ENCODE data around the gene DYNC2I2. TPM values are rescaled to one million over a fixed set of nuclear protein-coding genes. Genes with fewer than 3 reads are reported as not detected.
A peak's percentile ranks its signal among the peaks of the same experiment; 100 is the strongest.

The DYNC2I2 gene
- total and polyA plus RNA-seq, 2 donors (not counting 3 experiments of a cell fraction or from before 2014, with no cell fraction given) = 73.6 to 82.6 TPM

DNA sequence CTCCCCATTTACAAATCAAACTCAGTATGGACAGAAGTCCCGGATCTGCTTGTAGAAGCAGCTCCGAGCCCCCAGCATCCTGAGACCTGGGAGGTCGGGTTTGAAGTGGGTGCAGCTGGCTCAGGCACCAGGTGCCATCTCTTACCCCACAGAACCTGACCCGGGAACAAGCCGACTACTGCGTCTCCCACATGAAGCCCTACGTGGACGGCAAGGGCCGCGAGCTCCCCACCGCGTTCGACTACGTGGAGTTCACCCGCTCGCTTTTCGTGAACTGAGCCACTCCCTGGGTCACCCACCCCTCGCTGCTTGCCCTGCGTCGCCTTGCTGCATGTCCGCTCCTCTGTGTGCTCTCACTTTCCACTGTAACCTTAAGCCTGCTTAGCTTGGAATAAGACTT, 23.6 kb downstream of the DYNC2I2 start:
- intact Hi-C loops (cut with micrococcal nuclease) = no loop called here
- H3K9me3 ChIP-seq (replicated peaks; ENCODE audit: control insufficient read depth, insufficient read depth, low read length) = no peaks in the 10 kb centered on the region
- H3K4me3 ChIP-seq (replicated peaks in 1 of 3; ENCODE audit: insufficient read depth in 1 of 3, low read depth in 1 of 3, low read length in 3 of 3) = no peak overlapping the region
- H3K79me2 ChIP-seq (ENCODE audit: control insufficient read depth, insufficient read depth, low read length) = no peaks in the 10 kb centered on the region
- no peak for TF ChIP-seq POLR2A (IDR thresholded peaks at IDR 0.05; ENCODE audit: low read depth, low read length)
- no peak for TF ChIP-seq GATA2 (IDR thresholded peaks at IDR 0.05; ENCODE audit: insufficient read depth, insufficient read length, low read depth, low read length)
- TF ChIP-seq MYC (IDR thresholded peaks at IDR 0.05; ENCODE audit: low read depth, low read length) = no peak
- TF ChIP-seq POLR2AphosphoS5 (IDR thresholded peaks at IDR 0.05; ENCODE audit: insufficient read depth, low read depth, low read length) = no peak
- TF ChIP-seq, protein P1, sequence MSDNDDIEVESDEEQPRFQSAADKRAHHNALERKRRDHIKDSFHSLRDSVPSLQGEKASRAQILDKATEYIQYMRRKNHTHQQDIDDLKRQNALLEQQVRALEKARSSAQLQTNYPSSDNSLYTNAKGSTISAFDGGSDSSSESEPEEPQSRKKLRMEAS (IDR thresholded peaks at IDR 0.05; ENCODE audit: insufficient read depth, insufficient read length) = no peak
- ChIA-PET CTCF (interaction anchor here (1.0 to 1.4 kb wide), 4 partner anchors 8 to 194 kb away, joined by 3 to 4 read pairs (median 4); no protein-coding TSS in a partner anchor), POLR2A (no interaction called here)
- no peaks in the 10 kb centered on the region for H3K9me1 ChIP-seq (replicated peaks; ENCODE audit: control insufficient read depth, extremely low read depth, insufficient read depth, low read length)
- H2AFZ ChIP-seq (ENCODE audit: low read depth, low read length) = no peak overlapping the region
- FAIRE-seq = no peak
- no peak overlapping the region for H3K27ac ChIP-seq (ENCODE audit: insufficient read depth, low read depth, low read length)
- peaks cover 30 to 57% of the 10 kb centered on the region in 2 experiments for H3K36me3 ChIP-seq (ENCODE audit: control insufficient read depth in 2 of 2, extremely low read depth in 1 of 2, insufficient read depth in 2 of 2, low read length in 2 of 2)
- H3K27me3 ChIP-seq (ENCODE audit: control insufficient read depth in 2 of 2, insufficient read depth in 2 of 2, low read length in 2 of 2) = no peaks in the 10 kb centered on the region
- peaks cover 11% of the 10 kb centered on the region for H3K4me1 ChIP-seq (ENCODE audit: control insufficient read depth, extremely low read depth, insufficient read depth, low read length)
- H3K4me2 ChIP-seq (ENCODE audit: insufficient read depth, low read length) = no peak overlapping the region
- no TSS peak for BruUV-seq (replicated peaks)
- H4K20me1 ChIP-seq (replicated peaks; ENCODE audit: control insufficient read depth, extremely low read depth, insufficient read depth, low read length) = no peaks in the 10 kb centered on the region
- dilution Hi-C loops (cut with MboI; ENCODE audit: extremely low pct_ligation_motif_present, low sequenced_read_pairs) = no loop called here
- no peak overlapping the region for H3K9ac ChIP-seq (replicated peaks; ENCODE audit: extremely low read depth, insufficient read depth, low read length)
- no peak for DNase-seq (ENCODE audit: low read depth, low spot score)

DNA sequence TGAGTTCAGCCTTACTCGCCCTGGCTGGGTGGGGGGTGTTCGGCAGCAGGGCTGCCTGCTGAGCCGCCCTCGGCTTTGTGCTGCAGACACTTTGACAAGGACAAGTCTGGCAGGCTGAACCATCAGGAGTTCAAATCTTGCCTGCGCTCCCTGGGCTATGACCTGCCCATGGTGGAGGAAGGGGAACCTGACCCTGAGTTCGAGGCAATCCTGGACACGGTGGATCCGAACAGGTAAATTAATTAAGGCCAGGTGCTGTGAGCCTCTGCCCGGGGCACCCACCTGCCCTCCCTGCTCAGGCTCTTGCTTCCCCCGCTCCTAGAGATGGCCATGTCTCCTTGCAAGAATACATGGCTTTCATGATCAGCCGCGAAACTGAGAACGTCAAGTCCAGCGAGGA, 24.2 kb downstream of the DYNC2I2 start:
- FAIRE-seq (no peak), DNase-seq (ENCODE audit: low read depth, low spot score) (no peak)
- intact Hi-C loops (cut with micrococcal nuclease) = no loop called here
- ChIA-PET CTCF (interaction anchor here (1.3 kb wide), 1 partner anchor 194 kb away, joined by 4 read pairs; no protein-coding TSS in a partner anchor), POLR2A (no interaction called here)
- Histone ChIP-seq H3K4me2 (ENCODE audit: insufficient read depth, low read length) (no peak overlapping the region), H3K9me3 (replicated peaks; ENCODE audit: control insufficient read depth, insufficient read depth, low read length) (no peaks in the 10 kb centered on the region), H2AFZ (ENCODE audit: low read depth, low read length) (no peak overlapping the region), H3K4me1 (ENCODE audit: control insufficient read depth, extremely low read depth, insufficient read depth, low read length) (peaks cover 11% of the 10 kb centered on the region), H3K9ac (replicated peaks; ENCODE audit: extremely low read depth, insufficient read depth, low read length) (no peak overlapping the region), H3K79me2 (ENCODE audit: control insufficient read depth, insufficient read depth, low read length) (no peaks in the 10 kb centered on the region), H3K9me1 (replicated peaks; ENCODE audit: control insufficient read depth, extremely low read depth, insufficient read depth, low read length) (no peaks in the 10 kb centered on the region), H3K27me3 (ENCODE audit: control insufficient read depth in 2 of 2, insufficient read depth in 2 of 2, low read length in 2 of 2) (no peaks in the 10 kb centered on the region), H4K20me1 (replicated peaks; ENCODE audit: control insufficient read depth, extremely low read depth, insufficient read depth, low read length) (no peaks in the 10 kb centered on the region), H3K36me3 (ENCODE audit: control insufficient read depth in 2 of 2, extremely low read depth in 1 of 2, insufficient read depth in 2 of 2, low read length in 2 of 2) (peaks cover 35 to 63% of the 10 kb centered on the region in 2 experiments), H3K4me3 (replicated peaks in 1 of 3; ENCODE audit: insufficient read depth in 1 of 3, low read depth in 1 of 3, low read length in 3 of 3) (no peak overlapping the region), H3K27ac (ENCODE audit: insufficient read depth, low read depth, low read length) (no peak overlapping the region)
- BruUV-seq (replicated peaks) = TSS peak; percentile 87
- dilution Hi-C loops (cut with MboI; ENCODE audit: extremely low pct_ligation_motif_present, low sequenced_read_pairs) = no loop called here
- TF ChIP-seq POLR2AphosphoS5 (IDR thresholded peaks at IDR 0.05; ENCODE audit: insufficient read depth, low read depth, low read length) = peak; percentile 16
- TF ChIP-seq GATA2 (IDR thresholded peaks at IDR 0.05; ENCODE audit: insufficient read depth, insufficient read length, low read depth, low read length) = no peak

Data from endothelial cell of umbilical vein (primary cell).